Neutrophil (primary cell): ENCODE results near the gene LMOD2.

ENCODE experiments used
- H3K27ac ChIP-seq: fragments of 200-600 bp; sonication (generic); 2 replicates; pipeline ENCODE4 v1.5.1; 2016; ENCODE audit warnings: mild to moderate bottlenecking, moderate library complexity
- H3K27me3 ChIP-seq: fragments of 200-600 bp; sonication (generic); 2 replicates; pipeline ENCODE4 v1.6.0; 2016; ENCODE audit warnings: mild to moderate bottlenecking
- H3K36me3 ChIP-seq: fragments of 200-600 bp; sonication (generic); 2 replicates; pipeline ENCODE4 v1.5.1; 2017
- H3K4me1 ChIP-seq, 2 experiments: fragments of 200-600 bp in 1 of 2; sonication (generic) in 1 of 2; 1 replicate in 1 of 2; 2 replicates in 1 of 2; pipeline versions ENCODE4 v1.5.1 to v1.6.1; 2013 to 2016; ENCODE audit warnings: low read depth in 1 of 2, low read length in 1 of 2, mild to moderate bottlenecking in 1 of 2, moderate library complexity in 1 of 2; ENCODE audit not compliant: control insufficient read depth in 1 of 2, insufficient read depth in 1 of 2
- H3K4me3 ChIP-seq, 2 experiments: fragments of 200-600 bp in 1 of 2; sonication (generic) in 1 of 2; 1 replicate in 1 of 2; 2 replicates in 1 of 2; pipeline ENCODE4 v1.5.1; 2013 to 2016; ENCODE audit warnings: low read depth in 1 of 2, low read length in 1 of 2, mild to moderate bottlenecking in 1 of 2, moderate library complexity in 1 of 2
- H3K9me3 ChIP-seq: fragments of 200-600 bp; sonication (generic); 2 replicates; pipeline ENCODE4 v1.5.1; 2016
- TF ChIP-seq, protein P1 (sequence below): fragments of 200-600 bp; sonication (generic); IDR thresholded peaks from 2 replicates; pipeline ENCODE4 v1.5.1; 2016; ENCODE audit warnings: antibody characterized with exemption

LMOD2 gene

DNA sequence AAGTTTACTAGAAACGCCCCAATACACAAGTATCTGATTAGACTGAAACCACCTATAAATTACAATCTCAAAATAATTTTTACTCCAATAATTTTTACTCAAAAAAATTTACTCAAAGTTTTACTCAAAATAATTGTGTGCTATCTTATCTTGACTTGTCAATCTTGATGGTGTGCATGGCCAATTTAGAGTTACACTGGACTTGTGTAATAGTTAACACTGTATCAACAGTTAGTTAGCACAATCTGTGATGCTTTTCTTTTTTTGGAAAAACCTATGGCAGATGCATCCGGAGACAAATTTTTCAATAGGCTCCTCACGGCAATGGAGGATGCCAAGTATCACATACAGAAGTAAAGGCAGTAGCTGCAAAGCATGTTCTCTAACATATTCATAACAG, 24.9 kb downstream of the LMOD2 start:
- Histone ChIP-seq H3K9me3 (no peaks in the 10 kb centered on the region), H3K36me3 (peaks cover 17% of the 10 kb centered on the region), H3K27ac (no peak overlapping the region), H3K4me1 (no peaks in the 10 kb centered on the region), H3K4me3 (no peak overlapping the region), H3K27me3 (no peaks in the 10 kb centered on the region)
- TF ChIP-seq, protein P1, sequence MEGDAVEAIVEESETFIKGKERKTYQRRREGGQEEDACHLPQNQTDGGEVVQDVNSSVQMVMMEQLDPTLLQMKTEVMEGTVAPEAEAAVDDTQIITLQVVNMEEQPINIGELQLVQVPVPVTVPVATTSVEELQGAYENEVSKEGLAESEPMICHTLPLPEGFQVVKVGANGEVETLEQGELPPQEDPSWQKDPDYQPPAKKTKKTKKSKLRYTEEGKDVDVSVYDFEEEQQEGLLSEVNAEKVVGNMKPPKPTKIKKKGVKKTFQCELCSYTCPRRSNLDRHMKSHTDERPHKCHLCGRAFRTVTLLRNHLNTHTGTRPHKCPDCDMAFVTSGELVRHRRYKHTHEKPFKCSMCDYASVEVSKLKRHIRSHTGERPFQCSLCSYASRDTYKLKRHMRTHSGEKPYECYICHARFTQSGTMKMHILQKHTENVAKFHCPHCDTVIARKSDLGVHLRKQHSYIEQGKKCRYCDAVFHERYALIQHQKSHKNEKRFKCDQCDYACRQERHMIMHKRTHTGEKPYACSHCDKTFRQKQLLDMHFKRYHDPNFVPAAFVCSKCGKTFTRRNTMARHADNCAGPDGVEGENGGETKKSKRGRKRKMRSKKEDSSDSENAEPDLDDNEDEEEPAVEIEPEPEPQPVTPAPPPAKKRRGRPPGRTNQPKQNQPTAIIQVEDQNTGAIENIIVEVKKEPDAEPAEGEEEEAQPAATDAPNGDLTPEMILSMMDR = no peak

DNA sequence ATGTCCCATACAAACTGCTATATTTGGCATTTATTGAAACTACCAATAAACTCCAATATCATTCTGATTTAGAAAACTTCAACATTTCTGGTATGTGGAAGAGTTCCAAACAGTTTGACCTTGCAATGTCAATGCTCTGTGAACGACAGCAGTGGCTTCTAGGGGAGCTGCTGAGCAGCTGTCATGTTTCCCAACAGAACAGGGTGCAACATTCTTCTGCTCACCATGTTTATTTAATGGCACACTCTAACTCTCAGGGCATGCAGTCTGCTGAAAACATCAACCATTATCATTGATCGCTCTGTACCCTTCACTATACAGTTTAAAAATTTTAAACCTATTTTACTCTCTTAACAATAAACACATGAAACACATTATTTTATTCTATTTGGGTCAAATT, 25.9 kb downstream of the LMOD2 start:
- no peaks in the 10 kb centered on the region for H3K27me3 ChIP-seq
- no peak overlapping the region for H3K27ac ChIP-seq
- no peaks in the 10 kb centered on the region for H3K9me3 ChIP-seq
- no peak overlapping the region for H3K4me3 ChIP-seq
- peaks cover 17% of the 10 kb centered on the region for H3K36me3 ChIP-seq
- H3K4me1 ChIP-seq = no peaks in the 10 kb centered on the region
- TF ChIP-seq, protein P1 = no peak

DNA sequence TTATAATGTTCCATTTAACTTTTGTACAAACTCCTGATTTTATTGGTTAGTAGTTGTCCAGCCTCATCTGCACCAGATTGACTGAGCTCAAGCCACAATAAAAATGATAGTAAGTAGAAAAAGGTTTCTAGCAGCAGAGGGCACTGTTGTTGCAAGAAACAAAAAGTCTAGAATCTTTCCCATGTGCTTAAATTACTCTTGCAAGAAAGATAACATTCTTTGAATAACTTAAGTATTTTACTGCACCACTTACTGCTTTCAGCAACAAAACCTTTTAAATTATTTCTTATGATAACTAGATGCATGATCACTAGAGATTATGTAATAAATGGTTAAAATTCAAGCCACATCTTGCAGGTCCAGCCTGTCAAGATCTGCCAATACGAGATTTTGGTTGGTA, 27.0 kb downstream of the LMOD2 start:
- Histone ChIP-seq H3K36me3 (peaks cover 17% of the 10 kb centered on the region), H3K27ac (no peak overlapping the region), H3K9me3 (no peaks in the 10 kb centered on the region), H3K4me1 (no peaks in the 10 kb centered on the region), H3K4me3 (no peak overlapping the region), H3K27me3 (no peaks in the 10 kb centered on the region)
- TF ChIP-seq, protein P1 = no peak

DNA sequence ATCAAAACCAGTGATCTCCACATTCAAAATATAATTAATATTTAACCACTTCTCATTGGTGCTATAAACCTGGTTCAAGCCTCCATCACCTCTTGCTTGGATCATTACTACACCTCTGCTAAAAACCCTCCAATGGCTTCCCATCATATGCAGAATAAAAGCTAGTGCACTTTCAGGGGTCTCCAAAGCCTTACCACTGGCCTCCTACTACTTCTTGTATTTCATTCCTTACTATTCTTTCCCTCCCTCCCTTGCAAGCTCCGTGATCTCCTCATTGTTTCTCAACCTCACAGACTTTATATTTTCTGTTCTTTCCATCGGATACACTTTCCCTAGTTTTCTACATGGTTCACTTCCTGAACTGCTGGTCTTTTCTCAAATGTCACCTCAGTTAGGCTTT, 31.5 kb downstream of the LMOD2 start:
- Histone ChIP-seq H3K4me1 (no peaks in the 10 kb centered on the region), H3K36me3 (peaks cover 43% of the 10 kb centered on the region), H3K4me3 (no peak overlapping the region), H3K27me3 (no peaks in the 10 kb centered on the region), H3K27ac (no peak overlapping the region), H3K9me3 (no peaks in the 10 kb centered on the region)
- TF ChIP-seq, protein P1 = no peak

DNA sequence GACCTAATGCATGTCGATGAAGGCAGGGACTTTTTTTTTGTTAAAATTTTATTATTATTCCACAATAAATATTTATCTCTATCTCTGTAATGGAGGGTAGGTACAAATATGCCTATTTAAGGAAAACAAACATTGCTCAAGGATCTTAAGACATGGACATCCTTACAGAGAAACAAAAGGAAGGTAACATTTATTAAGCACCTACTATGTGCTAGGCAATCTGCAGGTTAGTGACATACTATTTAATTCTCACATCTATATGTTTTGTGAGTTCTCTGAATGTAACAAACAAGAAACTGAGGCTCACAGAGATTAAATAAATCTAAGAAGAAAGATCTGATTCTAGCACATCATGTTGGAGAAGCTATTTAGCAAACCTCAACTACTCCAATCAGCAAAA, 32.1 kb downstream of the LMOD2 start:
- H3K9me3 ChIP-seq = no peaks in the 10 kb centered on the region
- TF ChIP-seq, protein P1 = no peak
- H3K36me3 ChIP-seq = peaks cover 48% of the 10 kb centered on the region
- H3K27ac ChIP-seq = no peak overlapping the region
- no peaks in the 10 kb centered on the region for H3K4me1 ChIP-seq
- no peaks in the 10 kb centered on the region for H3K27me3 ChIP-seq
- H3K4me3 ChIP-seq = no peak overlapping the region

DNA sequence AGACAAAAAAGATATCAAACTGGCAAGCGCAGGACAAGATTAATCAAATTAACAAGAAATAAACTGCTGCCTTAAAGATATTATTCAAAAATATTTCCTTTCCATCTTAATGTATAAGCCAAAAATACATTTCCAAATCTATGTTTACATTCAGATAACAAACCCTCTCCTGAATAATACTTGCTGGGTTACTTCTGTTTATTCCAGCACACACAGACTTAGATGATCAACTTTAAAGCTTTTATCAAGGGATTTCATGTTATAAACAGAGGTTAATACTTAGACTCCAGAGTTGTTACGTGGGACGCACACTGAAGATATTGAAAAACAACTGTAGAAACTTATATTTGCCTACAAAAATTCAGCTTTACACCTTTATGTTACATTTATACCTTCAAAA, 33.6 kb downstream of the LMOD2 start:
- TF ChIP-seq, protein P1 = no peak
- Histone ChIP-seq H3K4me1 (no peaks in the 10 kb centered on the region), H3K9me3 (no peaks in the 10 kb centered on the region), H3K27ac (no peak overlapping the region), H3K36me3 (peaks cover 56% of the 10 kb centered on the region), H3K27me3 (no peaks in the 10 kb centered on the region), H3K4me3 (no peak overlapping the region)
